Gastrocnemius medialis (tissue), 4 donors: ENCODE data around the gene CADPS.

Experiments used
- POLR2A ChIP-seq, 2 donors: fragments of 450-650 bp; IDR thresholded peaks; one replicate each; pipeline ENCODE4 v1.6.1; 2017; ENCODE audit warnings: antibody characterized with exemption in 2 of 2, mild to moderate bottlenecking in 2 of 2, moderate library complexity in 2 of 2
- TF ChIP-seq, protein P1 (sequence below), 5 experiments: fragments of 450-650 bp in 3 of 5; fragments of 200-600 bp in 2 of 5; sonication (generic) in 2 of 5; IDR thresholded peaks in 4 of 5; conservative IDR thresholded peaks in 1 of 5; 1 replicate in 4 of 5; 2 replicates in 1 of 5; pipeline ENCODE4 v1.5.1; 2016 to 2019; ENCODE audit warnings: antibody characterized with exemption in 5 of 5, mild to moderate bottlenecking in 3 of 5, moderate library complexity in 3 of 5

DNA sequence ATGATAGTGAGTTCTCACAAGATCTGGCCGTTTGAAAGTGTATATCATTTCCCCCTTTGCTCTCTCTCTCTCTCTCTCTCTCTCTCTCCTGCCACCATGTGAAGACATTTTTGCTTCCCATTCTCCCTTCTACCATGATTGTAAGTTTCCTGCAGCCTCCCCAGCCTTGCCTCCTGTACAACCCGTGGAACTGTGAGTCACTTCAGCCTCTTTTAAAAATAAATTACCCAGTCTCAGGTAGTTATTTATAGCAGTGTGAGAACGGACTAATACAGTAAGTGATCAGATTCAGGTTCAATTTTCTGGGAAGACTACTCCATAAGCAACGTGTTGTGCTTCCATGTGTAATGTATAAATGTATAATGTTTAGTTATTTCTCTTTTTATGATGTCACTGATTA lies 29.2 kb downstream of the CADPS start:
- TF ChIP-seq, protein P1, sequence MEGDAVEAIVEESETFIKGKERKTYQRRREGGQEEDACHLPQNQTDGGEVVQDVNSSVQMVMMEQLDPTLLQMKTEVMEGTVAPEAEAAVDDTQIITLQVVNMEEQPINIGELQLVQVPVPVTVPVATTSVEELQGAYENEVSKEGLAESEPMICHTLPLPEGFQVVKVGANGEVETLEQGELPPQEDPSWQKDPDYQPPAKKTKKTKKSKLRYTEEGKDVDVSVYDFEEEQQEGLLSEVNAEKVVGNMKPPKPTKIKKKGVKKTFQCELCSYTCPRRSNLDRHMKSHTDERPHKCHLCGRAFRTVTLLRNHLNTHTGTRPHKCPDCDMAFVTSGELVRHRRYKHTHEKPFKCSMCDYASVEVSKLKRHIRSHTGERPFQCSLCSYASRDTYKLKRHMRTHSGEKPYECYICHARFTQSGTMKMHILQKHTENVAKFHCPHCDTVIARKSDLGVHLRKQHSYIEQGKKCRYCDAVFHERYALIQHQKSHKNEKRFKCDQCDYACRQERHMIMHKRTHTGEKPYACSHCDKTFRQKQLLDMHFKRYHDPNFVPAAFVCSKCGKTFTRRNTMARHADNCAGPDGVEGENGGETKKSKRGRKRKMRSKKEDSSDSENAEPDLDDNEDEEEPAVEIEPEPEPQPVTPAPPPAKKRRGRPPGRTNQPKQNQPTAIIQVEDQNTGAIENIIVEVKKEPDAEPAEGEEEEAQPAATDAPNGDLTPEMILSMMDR (IDR thresholded peaks at IDR 0.05 in 4 of 5, conservative IDR thresholded peaks at IDR 0.05 in 1 of 5) = no peak
- no peak for TF ChIP-seq POLR2A (IDR thresholded peaks at IDR 0.05)
